Activated CD8-positive, alpha-beta memory T cell treated with anti-CD3 and anti-CD28 coated beads, Interleukin-2, amount 50 U/mL, for 48 hours (primary cell): ENCODE measurements around the gene MICU1.

Experiments
- DNase-seq: peaks from one replicate; pipeline ENCODE4 v3.0.0-alpha.2; 2020

Gene MICU1

GRCh38 chr10:72626444-72626754 is 520 bp upstream of the MICU1 start:
- no peak for DNase-seq

DNA sequence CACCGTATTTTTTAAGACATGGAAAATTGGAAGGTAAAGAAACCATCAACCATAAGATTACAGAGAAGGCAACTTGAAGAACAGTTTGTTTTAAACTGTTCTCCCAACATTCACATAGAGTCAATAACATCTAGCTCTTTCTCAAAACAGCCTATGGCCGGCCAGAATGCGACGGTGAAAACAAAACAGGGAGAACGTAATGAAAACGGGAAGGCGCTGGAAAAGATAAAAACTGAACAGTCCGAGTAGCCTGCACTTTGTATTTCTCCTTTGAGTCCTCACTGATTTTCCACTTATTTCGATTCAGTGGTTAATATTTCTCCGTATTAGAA is 637 bp downstream of the MICU1 start:
- DNase-seq: no peak

GRCh38 chr10:72622271-72622670 is 3.6 kb downstream of the MICU1 start:
- DNase-seq: no peak

- DNase-seq: no peak
These were observed 9.2 kb downstream of the MICU1 start for GRCh38 chr10:72616716-72617115.

GRCh38 chr10:72615970-72616369 is 9.9 kb downstream of the MICU1 start:
- no peak for DNase-seq

- DNase-seq: no peak
These were observed 13.6 kb downstream of the MICU1 start for GRCh38 chr10:72612203-72612826.

DNA sequence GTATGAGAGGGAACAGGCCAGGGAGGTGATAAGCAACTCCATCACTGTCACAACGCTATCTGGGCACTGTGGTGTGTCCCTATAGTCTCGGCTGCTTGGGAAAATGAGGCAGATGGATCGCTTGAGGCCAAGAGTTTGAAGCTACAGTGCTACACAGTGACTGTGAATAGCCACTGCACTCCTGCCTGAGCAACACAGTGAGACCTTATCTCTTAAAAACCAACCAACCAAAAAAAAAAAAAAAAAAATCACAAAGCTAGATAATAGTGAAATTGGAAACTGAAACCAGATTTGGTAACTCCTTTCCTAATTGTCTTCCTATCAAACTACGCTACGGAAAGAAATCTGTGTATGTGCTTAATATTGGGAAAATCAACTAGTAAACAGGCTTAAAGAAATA is 14.1 kb downstream of the MICU1 start:
- DNase-seq: no peak

DNA sequence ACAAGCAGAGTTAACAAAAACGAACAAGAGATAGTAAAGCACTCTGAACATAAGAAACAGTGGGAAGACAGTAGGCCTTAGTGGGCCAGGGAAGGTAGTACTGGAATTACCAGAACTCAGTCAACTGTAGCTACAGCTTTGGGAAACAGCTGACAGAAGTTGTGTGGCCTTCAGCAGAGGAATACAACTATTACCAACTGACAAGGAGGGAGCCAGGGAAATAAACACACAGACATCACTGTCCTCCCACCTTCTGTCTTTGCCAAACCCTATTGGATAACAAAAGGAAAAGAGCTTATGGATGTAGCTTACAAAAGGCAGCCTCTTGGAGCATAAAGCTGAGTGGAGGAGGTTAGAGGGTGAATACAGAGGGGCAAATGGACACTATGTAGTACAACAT is 15.4 kb downstream of the MICU1 start:
- DNase-seq: no peak

- DNase-seq: no peak
These were observed 20.8 kb downstream of the MICU1 start for GRCh38 chr10:72605122-72605521.

DNA sequence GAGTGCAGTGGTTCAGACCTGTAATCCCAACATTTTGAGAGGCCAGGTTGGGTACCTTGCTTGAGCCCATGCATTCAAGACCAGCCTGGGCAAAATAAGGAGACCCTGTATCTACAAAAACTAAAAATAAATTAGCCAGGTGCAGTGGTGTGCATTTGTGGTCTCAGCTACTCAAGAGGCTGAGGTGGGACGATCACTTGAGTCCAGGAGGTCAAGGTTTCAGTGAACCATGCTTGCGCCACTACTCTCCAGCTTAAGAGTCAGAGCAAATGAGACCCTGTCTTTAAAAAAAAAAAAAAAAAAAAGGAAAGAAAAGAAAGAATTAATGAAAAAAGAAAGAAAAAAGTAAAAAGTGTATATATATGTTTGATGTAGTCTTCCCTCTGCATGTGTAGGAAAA is 24.7 kb downstream of the MICU1 start:
- DNase-seq: no peak

GRCh38 chr10:72598769-72599701 is 26.8 kb downstream of the MICU1 start:
- no peak for DNase-seq

- no peak for DNase-seq
These were observed 28.0 kb downstream of the MICU1 start for GRCh38 chr10:72597897-72598296.

GRCh38 chr10:72595436-72595835 is 30.4 kb downstream of the MICU1 start:
- no peak for DNase-seq

- no peak for DNase-seq
These were observed 31.9 kb downstream of the MICU1 start for GRCh38 chr10:72593963-72594362.

- no peak for DNase-seq
These were observed 37.6 kb downstream of the MICU1 start for GRCh38 chr10:72588266-72588665.

GRCh38 chr10:72587568-72587967 is 38.3 kb downstream of the MICU1 start:
- DNase-seq: no peak

GRCh38 chr10:72574636-72575035 is 51.2 kb downstream of the MICU1 start:
- DNase-seq: no peak

GRCh38 chr10:72573079-72573478 is 52.8 kb downstream of the MICU1 start:
- DNase-seq: no peak

DNA sequence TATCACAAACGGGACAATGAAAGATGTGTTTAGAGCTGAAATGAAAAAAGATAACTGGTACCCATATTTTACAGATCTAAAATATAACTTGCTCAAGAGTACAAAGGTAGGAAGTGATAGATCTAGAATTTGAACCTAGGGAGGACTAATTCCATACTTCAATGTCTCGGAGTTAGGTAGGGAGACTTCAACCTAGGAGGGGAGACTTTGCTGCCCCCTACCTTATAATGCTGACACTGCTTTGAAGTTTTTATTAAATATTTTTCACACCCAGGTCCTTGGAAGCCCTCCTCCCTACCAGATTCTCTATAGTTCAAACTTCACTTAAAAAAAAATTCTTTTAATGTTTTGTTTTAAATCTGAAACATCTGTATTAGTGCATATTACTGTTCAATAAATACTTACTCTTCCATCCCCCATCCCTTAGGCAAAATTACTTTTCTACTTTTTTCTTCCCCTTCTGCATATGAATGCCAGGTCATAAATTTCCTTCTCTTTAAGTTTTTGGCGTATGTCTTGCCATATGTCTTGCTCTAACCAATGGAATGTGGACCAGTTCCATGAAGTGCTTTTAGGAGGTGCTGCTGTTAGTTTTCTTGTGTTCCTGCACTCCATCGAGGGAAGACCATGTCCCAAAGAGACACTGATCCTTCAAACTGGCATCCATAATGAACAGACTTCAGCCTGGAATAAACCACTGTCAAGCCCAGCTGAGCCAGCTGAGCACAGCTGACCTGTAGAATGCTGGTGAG is 57.8 kb downstream of the MICU1 start:
- DNase-seq: no peak

DNA sequence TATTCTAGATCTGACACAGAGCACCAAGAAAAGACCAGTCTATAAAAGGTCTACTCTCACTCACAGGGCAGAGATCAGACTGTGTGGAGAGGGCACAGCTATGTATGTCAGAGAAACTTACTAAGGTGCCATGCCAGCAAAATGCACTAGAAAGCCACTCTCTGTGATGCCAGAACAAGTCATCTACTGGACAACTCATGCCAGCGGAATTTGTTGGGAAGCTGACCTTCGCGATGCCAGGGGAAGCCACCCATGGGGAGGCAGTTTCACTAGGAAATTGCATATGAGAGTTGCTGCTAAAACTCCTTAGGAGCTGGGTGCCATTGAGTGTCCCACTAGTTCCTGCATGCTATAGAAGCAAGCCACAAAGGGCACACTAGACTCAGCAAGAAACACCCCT is 58.5 kb downstream of the MICU1 start:
- no peak for DNase-seq

DNA sequence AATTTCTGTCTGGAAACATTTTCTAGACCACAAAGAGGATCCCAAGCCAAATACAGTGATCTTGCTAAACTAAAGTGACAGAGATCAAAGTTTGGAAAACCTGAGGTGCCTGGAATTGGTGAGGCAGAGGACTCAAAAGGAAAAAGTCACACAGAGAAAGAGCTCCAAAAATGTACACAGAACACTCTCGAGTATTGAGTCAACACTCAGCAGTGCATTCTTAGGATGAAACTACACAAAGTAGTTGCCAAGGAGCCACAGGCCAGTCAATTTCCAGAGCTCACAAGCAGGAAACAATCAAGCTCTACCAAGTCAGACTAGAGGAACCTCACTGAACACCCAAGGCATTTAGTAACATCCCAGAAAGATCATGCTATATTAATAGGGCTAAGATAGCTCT is 61.3 kb downstream of the MICU1 start:
- no peak for DNase-seq

- DNase-seq: no peak
These were observed 62.4 kb downstream of the MICU1 start for GRCh38 chr10:72563327-72563932.

- no peak for DNase-seq
These were observed 64.1 kb downstream of the MICU1 start for GRCh38 chr10:72561745-72562166.

- DNase-seq: no peak
These were observed 68.5 kb downstream of the MICU1 start for GRCh38 chr10:72557362-72557761.
